Stimulated activated CD8-positive, alpha-beta memory T cell treated with anti-CD3 and anti-CD28 coated beads, Interleukin-4, amount 100 ng/mL, for 48 hours (primary cell): ENCODE data around the gene SPATS2L.

Experiments
- DNase-seq: peaks from one replicate; pipeline ENCODE4 v3.0.0-alpha.2; 2020

The SPATS2L gene

DNA sequence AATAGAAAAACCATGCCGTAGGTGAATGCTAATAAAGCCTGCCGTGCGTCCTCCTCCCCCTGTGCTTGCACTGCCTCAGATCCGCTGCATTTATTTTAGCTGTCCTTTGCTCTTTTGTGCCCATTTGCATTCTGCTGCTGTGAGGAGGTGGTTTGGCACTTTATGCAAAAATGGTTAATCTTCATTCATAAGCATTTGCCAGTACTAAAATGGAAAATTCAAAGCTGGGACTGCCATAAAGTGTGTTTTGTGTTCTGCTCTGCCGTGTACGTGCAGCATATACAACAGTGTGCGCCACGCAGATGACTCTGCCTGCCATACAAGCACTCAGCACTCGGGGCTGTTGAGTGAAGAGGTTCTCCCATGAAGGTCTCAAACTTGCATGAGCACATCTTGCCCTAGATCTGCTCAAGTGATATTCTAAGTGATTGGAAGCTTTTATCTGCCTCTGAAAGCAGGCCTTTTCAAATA, 73.6 kb downstream of the SPATS2L start:
- no peak for DNase-seq

GRCh38 chr2:200380833-200381542, 74.5 kb downstream of the SPATS2L start:
- no peak for DNase-seq

DNA sequence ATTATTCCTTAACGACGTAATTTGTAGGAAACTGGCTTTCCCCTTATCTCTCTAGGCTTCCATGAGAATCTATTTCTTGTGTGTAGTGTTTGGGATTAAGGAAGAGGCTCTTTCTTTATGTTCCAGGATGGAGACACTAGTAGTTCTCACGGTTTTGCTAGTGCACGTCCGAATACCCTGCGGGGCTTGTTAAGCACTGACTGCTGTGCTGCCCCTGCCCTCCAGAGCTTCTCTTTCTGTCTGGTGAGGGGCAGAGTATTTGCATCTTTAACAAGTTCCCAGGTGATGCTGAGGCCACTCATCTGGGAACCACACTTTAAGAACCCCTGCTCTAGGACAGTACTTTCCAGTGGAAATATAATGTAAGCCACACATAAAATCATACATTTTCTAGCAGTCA, 76.4 kb downstream of the SPATS2L start:
- DNase-seq = no peak

DNA sequence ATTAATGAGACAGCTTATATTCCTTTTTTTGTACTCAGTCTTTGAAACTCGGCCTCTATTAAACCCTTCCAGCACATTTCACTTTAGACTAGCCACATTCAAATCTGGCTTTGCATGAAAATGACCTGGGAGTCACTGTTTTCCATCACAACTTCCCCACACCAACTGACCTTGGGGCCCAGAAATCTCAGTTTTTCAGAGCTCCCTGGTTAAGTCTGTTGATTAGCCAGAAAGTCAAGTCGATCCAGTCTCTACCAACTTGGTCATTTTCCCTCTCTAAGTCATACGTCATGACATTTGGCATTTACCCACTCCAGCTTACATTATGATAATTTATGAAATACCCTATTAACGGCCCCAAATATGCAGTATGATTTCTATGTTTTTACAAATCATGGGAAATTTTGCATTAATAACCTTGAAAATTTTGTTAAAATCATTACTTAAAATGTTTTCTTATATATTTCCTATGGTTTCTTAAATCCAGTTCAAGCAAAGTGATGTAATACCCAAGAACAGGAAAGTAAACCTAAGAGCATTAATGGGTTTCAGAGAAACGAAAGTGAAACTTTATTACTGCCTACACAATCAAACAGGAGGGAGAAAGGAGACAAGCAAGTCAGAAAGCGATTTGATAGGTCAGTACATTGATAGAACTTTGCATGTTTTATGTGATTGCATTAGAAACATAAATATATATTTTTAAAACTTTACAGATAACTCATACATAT, 77.1 kb downstream of the SPATS2L start:
- no peak for DNase-seq

- DNase-seq = no peak
Observed at GRCh38 chr2:200385063-200385635, 78.7 kb downstream of the SPATS2L start.

DNA sequence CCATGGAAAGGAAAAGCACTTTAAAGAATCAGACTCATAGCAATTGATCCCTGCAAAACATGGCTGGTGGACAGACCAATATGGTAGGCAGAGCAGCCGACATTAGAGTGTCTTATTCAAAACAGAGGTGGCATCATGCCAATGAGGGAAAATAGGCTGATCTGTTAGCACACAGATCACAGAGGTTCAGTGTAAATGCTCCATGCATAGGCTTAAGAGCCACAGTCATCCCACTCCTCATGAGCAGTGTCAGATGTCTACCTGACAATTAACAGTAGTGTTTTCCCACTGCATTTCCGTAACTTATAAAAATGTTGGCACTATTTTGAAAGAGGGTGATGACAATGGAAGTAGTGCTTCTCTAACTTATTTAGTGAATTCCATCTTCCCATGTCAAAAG, 86.7 kb downstream of the SPATS2L start:
- no peak for DNase-seq

GRCh38 chr2:200394045-200394444, 87.6 kb downstream of the SPATS2L start:
- DNase-seq = no peak

DNA sequence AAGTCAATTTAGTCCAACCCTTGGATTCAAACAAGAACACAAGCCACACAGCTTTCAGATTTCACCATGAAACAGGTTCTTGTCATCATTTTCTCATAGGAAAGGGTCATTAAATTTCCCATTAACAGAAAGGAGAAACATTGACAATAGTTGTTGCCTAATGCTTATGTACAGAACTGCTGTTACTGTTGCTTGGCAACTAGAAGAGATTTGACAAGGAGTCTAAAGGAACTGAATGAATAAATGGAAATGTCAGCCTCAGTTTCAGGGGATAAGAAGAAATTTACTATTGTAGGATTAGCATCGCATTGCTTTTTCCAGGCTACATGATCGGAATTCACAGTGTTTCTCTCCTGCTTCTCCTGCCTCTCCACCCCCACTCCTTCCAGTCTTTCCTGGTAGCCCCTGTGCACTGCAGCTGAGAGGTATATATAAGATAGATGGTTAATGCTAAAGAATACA, 90.3 kb downstream of the SPATS2L start:
- no peak for DNase-seq

GRCh38 chr2:200397785-200398184, 91.3 kb downstream of the SPATS2L start:
- no peak for DNase-seq

GRCh38 chr2:200399046-200399445, 92.6 kb downstream of the SPATS2L start:
- no peak for DNase-seq

- DNase-seq = no peak
Observed at GRCh38 chr2:200399636-200400035, 93.1 kb downstream of the SPATS2L start.

- DNase-seq = no peak
Observed at GRCh38 chr2:200403814-200404213, 97.3 kb downstream of the SPATS2L start.

GRCh38 chr2:200404615-200405014, 98.1 kb downstream of the SPATS2L start:
- no peak for DNase-seq

DNA sequence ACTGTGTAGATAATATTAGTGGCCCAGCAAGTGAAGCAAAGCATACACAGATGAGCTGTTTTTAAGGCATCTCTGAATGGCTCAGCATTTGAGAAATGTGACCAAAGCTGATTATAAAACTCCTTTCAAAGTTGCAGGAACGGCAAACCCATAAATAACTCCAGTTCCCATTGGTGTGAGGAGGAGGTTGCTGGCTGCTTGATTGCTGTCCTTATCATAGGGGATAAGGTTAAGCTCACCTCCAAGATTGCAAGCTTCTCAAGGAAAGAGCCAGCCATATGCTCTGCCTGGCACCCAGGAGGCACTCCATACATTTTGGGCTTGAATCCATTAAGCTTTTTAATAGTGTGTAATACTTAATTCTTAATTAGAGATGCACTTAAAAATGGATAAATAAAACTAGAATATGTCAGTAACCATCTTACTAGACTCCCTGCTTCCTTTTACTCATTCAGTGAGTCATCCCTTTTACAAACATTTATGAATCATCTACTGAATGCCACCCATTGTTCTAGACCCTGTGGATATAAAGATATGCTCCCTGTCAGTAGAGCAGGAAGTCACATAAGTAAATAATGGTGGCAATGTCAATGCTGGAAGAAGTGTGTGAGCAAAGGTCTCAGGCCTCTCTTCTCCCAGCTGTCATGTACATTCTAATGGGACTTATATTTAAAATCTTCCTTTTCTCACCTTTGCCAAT, 99.3 kb downstream of the SPATS2L start:
- no peak for DNase-seq

DNA sequence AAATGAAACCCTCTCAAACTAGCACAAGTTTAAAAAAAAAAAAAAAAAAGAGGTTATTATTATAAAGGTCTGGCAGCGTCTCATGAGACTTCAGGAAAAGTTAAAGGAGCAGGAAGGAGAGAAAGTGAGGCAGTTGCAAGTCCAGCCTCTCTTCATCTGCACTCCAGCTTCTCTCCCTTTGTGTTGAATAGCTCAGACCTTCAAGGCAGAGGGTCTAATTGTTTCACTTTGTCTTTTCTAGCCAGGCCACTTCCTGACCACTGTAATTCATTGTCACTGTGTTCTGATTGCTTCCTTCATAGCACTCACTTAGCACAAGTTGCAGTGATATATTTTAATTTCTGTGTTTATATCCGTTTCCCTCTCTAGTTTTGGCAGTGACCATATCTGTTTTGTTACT, 99.9 kb downstream of the SPATS2L start:
- no peak for DNase-seq

DNA sequence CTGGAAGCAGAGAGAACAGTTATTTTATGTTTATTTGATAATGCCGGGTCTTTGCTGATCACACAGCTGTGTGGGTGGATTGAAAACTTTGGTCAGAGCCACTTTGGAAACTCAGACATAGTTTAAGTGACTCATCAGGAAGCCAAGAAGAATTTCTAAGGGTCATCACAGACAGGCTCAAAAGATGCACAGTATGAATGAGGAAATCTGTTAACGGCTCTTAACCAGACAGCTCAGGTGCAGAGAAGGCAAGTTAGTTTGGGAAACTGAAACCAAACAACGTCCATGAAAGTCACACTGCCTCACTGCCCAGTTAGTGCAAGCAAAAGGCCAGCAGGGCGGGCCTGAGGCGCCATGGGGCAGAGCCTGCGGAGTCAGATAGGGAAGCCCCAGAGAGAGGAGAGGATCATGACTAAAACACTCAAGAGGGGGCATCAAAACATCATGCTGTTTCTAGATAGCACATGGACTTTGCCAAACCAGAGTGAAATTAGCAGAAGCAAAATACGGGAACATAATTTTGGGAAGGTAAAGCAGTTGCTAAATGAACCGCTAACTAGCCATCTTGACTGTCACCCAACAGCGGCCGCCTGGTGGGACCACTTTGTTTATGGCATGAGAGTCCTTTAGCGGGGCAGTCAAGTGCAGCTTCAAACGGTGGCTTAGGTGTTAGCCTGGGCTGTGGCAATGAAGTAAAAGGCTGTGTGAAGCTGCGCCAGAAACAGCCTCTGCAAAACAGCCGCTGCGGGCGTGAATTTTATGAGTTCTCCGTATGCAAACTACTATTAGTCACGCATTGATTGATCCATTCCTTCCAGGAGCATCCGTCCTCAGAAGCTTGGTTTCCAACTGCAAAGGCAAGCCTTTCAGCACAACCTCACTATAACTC, 102.2 kb downstream of the SPATS2L start:
- no peak for DNase-seq

- DNase-seq = no peak
Observed at GRCh38 chr2:200411831-200412230, 105.3 kb downstream of the SPATS2L start.

DNA sequence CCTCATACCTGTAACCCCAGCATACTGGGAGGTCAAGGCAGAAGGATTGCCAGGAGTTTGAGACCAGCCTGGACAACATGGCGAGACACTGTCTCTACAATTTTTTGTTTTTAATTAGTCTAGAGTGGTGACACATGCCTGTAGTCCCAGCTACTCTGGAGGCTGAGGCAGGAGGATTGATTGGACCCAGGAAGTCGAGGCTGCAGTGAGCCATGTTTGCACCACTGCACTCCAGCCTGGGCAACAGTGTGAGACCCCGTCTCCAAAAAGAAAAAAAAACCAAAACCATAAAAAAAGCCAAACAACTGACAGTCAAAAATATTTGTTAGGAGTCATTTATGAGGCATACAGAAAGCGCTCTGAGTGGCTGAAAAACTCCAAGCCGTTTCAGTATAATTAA, 107.9 kb downstream of the SPATS2L start:
- DNase-seq = no peak

GRCh38 chr2:200415455-200415854, 109.0 kb downstream of the SPATS2L start:
- DNase-seq = no peak

GRCh38 chr2:200416878-200417277, 110.4 kb downstream of the SPATS2L start:
- no peak for DNase-seq

- DNase-seq = no peak
Observed at GRCh38 chr2:200417366-200417765, 110.9 kb downstream of the SPATS2L start.

DNA sequence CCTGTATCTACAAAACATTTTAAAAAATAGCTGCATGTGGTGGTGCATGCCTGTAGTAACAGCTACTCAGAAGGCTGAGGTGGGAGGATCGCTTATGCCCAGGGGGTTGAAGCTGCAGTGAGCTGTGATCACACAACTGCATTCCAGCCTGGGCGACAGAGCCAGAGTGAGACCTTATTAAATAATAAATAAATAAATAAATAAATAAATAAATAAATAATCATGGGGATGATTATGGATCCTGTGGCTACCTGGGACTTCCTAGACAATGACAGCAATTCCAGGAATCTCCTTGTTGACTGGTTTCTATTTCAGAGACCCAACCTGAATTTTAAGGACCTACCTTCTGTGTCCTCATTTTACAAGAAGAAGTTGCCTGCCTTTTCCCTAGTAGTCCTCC, 111.9 kb downstream of the SPATS2L start:
- no peak for DNase-seq
